Head of caudate nucleus (tissue), 42 donors: ENCODE results near the gene MEIG1.
"Not testable (repeated sequence)": the region's sequence is repeated elsewhere in the genome, so short reads cannot be mapped to it uniquely, and the experiment has no call there.

Experiments
- DNase-seq, 42 donors: peaks; one replicate each; pipeline versions ENCODE4 v3.0.0 to v3.0.0-alpha.2; 2020 to 2021; ENCODE audit warnings: mixed read lengths in 7 of 42
- intact Hi-C: fragments of 100-400 bp; cut with DNase I; formaldehyde crosslinking; loops from one replicate; pipeline ENCODE4 v1.15.0; 2022

The MEIG1 gene

GRCh38 chr10:15020966-15021365 is 61.8 kb downstream of the MEIG1 start:
- DNase-seq, intact Hi-C loops: not testable (repeated sequence)
